GM18951 (cell line): ENCODE data around the gene TTC32.

ENCODE experiments used
- POLR2A ChIP-seq: IDR thresholded peaks from 4 replicates; pipeline ENCODE4 v1.6.1; 2011; ENCODE audit warnings: mild to moderate bottlenecking; ENCODE audit not compliant: insufficient read length, insufficient read depth; ENCODE audit errors: extremely low read depth
- in situ Hi-C: fragments of 300-500 bp; cut with MboI; formaldehyde crosslinking; loops from one replicate; pipeline ENCODE4 v1.12.0; 2022; ENCODE audit warnings: low sequenced_read_pairs, mixed read lengths, inconsistent platforms; ENCODE audit not compliant: unreplicated experiment

Gene TTC32

GRCh38 chr2:19859565-19859964 lies 42.2 kb downstream of the TTC32 start:
- in situ Hi-C loops = loop anchor here (25.0 kb wide), 2 partner anchors 497 to 1347 kb away; partner anchors contain the start of gene OSR1
- TF ChIP-seq POLR2A = no peak

- in situ Hi-C loops = loop anchor here (25.0 kb wide), 2 partner anchors 496 to 1346 kb away; partner anchors contain the start of gene OSR1
- no peak for TF ChIP-seq POLR2A
Observed at GRCh38 chr2:19857806-19858205, 44.0 kb downstream of the TTC32 start.

GRCh38 chr2:19857100-19857499 lies 44.7 kb downstream of the TTC32 start:
- in situ Hi-C loops = loop anchor here (25.0 kb wide), 2 partner anchors 495 to 1345 kb away; partner anchors contain the start of gene OSR1
- TF ChIP-seq POLR2A = no peak

GRCh38 chr2:19855542-19856431 lies 46.0 kb downstream of the TTC32 start:
- in situ Hi-C loops = loop anchor here (25.0 kb wide), 2 partner anchors 493 to 1343 kb away; partner anchors contain the start of gene OSR1
- no peak for TF ChIP-seq POLR2A

- in situ Hi-C loops = loop anchor here (25.0 kb wide), 2 partner anchors 493 to 1343 kb away; partner anchors contain the start of gene OSR1
Observed at GRCh38 chr2:19854596-19855541, 46.9 kb downstream of the TTC32 start.

GRCh38 chr2:19851116-19851695 lies 50.6 kb downstream of the TTC32 start:
- in situ Hi-C loops = loop anchor here (25.0 kb wide), 2 partner anchors 489 to 1339 kb away; partner anchors contain the start of gene OSR1
- TF ChIP-seq POLR2A = no peak

More at GRCh38 chr2:19854596-19855541, 46.9 kb downstream of the TTC32 start:
- no peak for TF ChIP-seq POLR2A

- in situ Hi-C loops = loop anchor here (25.0 kb wide), 2 partner anchors 488 to 1338 kb away; partner anchors contain the start of gene OSR1
- no peak for TF ChIP-seq POLR2A
Observed at GRCh38 chr2:19850056-19851050, 51.4 kb downstream of the TTC32 start.

GRCh38 chr2:19848952-19849351 lies 52.8 kb downstream of the TTC32 start:
- in situ Hi-C loops = no loop called here
- no peak for TF ChIP-seq POLR2A

GRCh38 chr2:19848029-19848750 lies 53.6 kb downstream of the TTC32 start:
- TF ChIP-seq POLR2A = no peak
- in situ Hi-C loops = no loop called here

GRCh38 chr2:19847486-19847885 lies 54.3 kb downstream of the TTC32 start:
- in situ Hi-C loops = no loop called here
- TF ChIP-seq POLR2A = no peak
